BJ (cell line): ENCODE data around the gene PRKAR1B. TPM values are rescaled to one million over a fixed set of nuclear protein-coding genes. Genes with fewer than 3 reads are reported as not detected.

Experiments
- CTCF ChIA-PET: fragments of 350-600 bp; formaldehyde crosslinking; extraction: SDS; loops from one replicate; lab custom pipeline; 2021; ENCODE audit warnings: antibody characterized with exemption, inconsistent platforms; lab: Yijun Ruan, JAX
- POLR2A ChIA-PET: fragments of 300-600 bp; sonication (Branson Sonifier 250); formaldehyde crosslinking; extraction: SDS; loops from one replicate; lab custom pipeline; 2021; ENCODE audit warnings: antibody characterized with exemption; lab: Charles Lee
- DNase-seq: peaks from one replicate; pipeline ENCODE4 v3.0.0-alpha.2; 2011; ENCODE audit warnings: low read depth
- H3K27me3 ChIP-seq: 2 replicates; pipeline ENCODE4 v1.6.0; 2011; ENCODE audit warnings: low read length; ENCODE audit not compliant: control insufficient read depth, insufficient read depth
- H3K36me3 ChIP-seq: 2 replicates; pipeline ENCODE4 v1.5.1; 2011; ENCODE audit warnings: low read length; ENCODE audit not compliant: control insufficient read depth, insufficient read depth
- H3K4me3 ChIP-seq: 2 replicates; pipeline ENCODE4 v1.5.1; 2011; ENCODE audit warnings: low read depth, mild to moderate bottlenecking, control low read depth, low read length
- CTCF ChIP-seq: IDR thresholded peaks from 2 replicates; pipeline ENCODE4 v1.5.1; 2011; ENCODE audit warnings: low read depth, mild to moderate bottlenecking, control low read depth, inconsistent platforms, low read length, moderate library complexity; ENCODE audit not compliant: insufficient read depth
- polyA plus RNA-seq: library from polyadenylated mRNA; depleted of rRNA; stranded (reverse); fragments of >200 nt; gene quantifications from 2 replicates; pipeline ENCODE4 v1.2.3, GENCODE V29; 2011

The PRKAR1B gene
- polyA plus RNA-seq, 1 experiment = 7.4 TPM

- CTCF ChIA-PET = no interaction called here
- no peak for TF ChIP-seq CTCF
- Histone ChIP-seq H3K4me3 (no peak overlapping the region), H3K36me3 (peaks cover 3% of the 10 kb centered on the region; the same call in 1 of the 2 replicates), H3K27me3 (no peaks in the 10 kb centered on the region)
- POLR2A ChIA-PET = no interaction called here
- no peak for DNase-seq
Observed at GRCh38 chr7:586494-586893, 140.6 kb downstream of the PRKAR1B start.

- no peak for DNase-seq
- TF ChIP-seq CTCF = no peak
- H3K27me3 ChIP-seq = no peaks in the 10 kb centered on the region
- ChIA-PET POLR2A (no interaction called here), CTCF (interaction anchor here (0.6 kb wide), 1 partner anchor 20 kb away, joined by 3 read pairs; no protein-coding TSS in a partner anchor)
- peaks cover 3% of the 10 kb centered on the region; the same call in 1 of the 2 replicates for H3K36me3 ChIP-seq
- H3K4me3 ChIP-seq = no peak overlapping the region
Observed at GRCh38 chr7:585873-586272, 141.2 kb downstream of the PRKAR1B start.

- TF ChIP-seq CTCF = no peak
- CTCF ChIA-PET = interaction anchor here (0.6 kb wide), 1 partner anchor 20 kb away, joined by 3 read pairs; no protein-coding TSS in a partner anchor
- Histone ChIP-seq H3K27me3 (no peaks in the 10 kb centered on the region), H3K4me3 (no peak overlapping the region), H3K36me3 (peaks cover 3% of the 10 kb centered on the region; the same call in 1 of the 2 replicates)
- POLR2A ChIA-PET = no interaction called here
- DNase-seq = no peak
Observed at GRCh38 chr7:585229-585711, 141.8 kb downstream of the PRKAR1B start.

DNA sequence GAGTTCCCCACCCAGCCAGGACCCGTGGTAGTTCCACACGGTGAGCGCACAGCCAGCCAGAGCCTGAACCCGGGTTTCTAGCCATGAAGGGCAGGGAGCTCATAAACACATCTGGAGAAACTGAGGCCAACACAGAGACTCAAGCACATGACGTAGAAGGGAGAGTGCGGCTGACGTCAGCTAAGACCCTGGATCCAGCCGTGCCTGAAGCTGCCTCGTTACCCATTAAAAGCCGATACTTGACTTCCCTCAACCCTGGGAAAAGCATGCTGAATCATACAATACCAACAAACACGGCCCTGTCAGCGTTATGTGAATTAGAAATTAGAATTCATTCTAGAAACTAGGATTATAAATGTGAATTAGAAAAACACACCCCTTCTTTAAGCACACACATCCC, 142.3 kb downstream of the PRKAR1B start:
- Histone ChIP-seq H3K36me3 (peaks cover 3% of the 10 kb centered on the region; the same call in 1 of the 2 replicates), H3K27me3 (no peaks in the 10 kb centered on the region)

GRCh38 chr7:584122-584465, 143.0 kb downstream of the PRKAR1B start:
- no peaks in the 10 kb centered on the region for H3K27me3 ChIP-seq
- POLR2A ChIA-PET = no interaction called here
- CTCF ChIA-PET = interaction anchor here (0.5 kb wide), 1 partner anchor 10 kb away, joined by 5 read pairs; no protein-coding TSS in a partner anchor
- peaks cover 3% of the 10 kb centered on the region; the same call in 1 of the 2 replicates for H3K36me3 ChIP-seq
- TF ChIP-seq CTCF = no peak
- no peak overlapping the region for H3K4me3 ChIP-seq
- DNase-seq = no peak

More for the DNA sequence above, 142.3 kb downstream of the PRKAR1B start:
- DNase-seq = no peak
- H3K4me3 ChIP-seq = no peak overlapping the region
- TF ChIP-seq CTCF = no peak
- ChIA-PET CTCF (no interaction called here), POLR2A (no interaction called here)
